H1 (cell line): ENCODE measurements around the gene DDN. TPM values are rescaled to one million over a fixed set of nuclear protein-coding genes. Genes with fewer than 3 reads are reported as not detected.
A peak's percentile ranks its signal among the peaks of the same experiment; 100 is the strongest.

Experiments used
- RNF2 ChIP-seq: fragments of 200-900, 300-1000 bp; sonication (generic); IDR thresholded peaks from 2 replicates; pipeline ENCODE4 v1.7.1; 2016; ENCODE audit warnings: borderline replicate concordance, low read depth, mild to moderate bottlenecking, antibody characterized with exemption, low read length; ENCODE audit not compliant: poor library complexity, severe bottlenecking; ENCODE audit errors: missing control alignments
- SAP30 ChIP-seq: fragments of 300-600 bp; sonication (generic); IDR thresholded peaks from 2 replicates; pipeline ENCODE4 v1.7.1; 2012; ENCODE audit warnings: low read length, moderate library complexity, mild to moderate bottlenecking, inconsistent platforms; ENCODE audit not compliant: insufficient read depth, insufficient replicate concordance
- SIX5 ChIP-seq: IDR thresholded peaks from 2 replicates; pipeline ENCODE4 v1.6.1; 2011; ENCODE audit warnings: mild to moderate bottlenecking, low read depth, low read length
- polyA plus RNA-seq, 7 experiments: library from polyadenylated mRNA; depleted of rRNA in 3 of 7; stranded (reverse) in 5 of 7; unstranded in 2 of 7; fragments of >200 nt in 5 of 7; fragments of 200-250 nt in 2 of 7; gene quantifications; 1 replicate in 5 of 7; 2 replicates in 1 of 7; 4 replicates in 1 of 7; pipeline versions ENCODE4 v1.2.1 to v1.2.3, GENCODE V29; 2011 to 2013; ENCODE audit warnings: missing spikeins in 2 of 7, mixed read lengths in 2 of 7
- total RNA-seq: library from RNA; stranded (reverse); fragmentation: NEBNext Ultra II Directional; extraction: Animal tissue kit (Norgen Biotek cat#: 25700); gene quantifications from 2 replicates; pipeline ENCODE4 v1.2.1, GENCODE V29; 2021
- TF ChIP-seq, protein P1 (sequence below), 3 experiments: IDR thresholded peaks; 1 replicate in 2 of 3; 2 replicates in 1 of 3; pipeline versions ENCODE4 v1.5.1 to v1.6.1; 2011; ENCODE audit warnings: low read length in 3 of 3, mild to moderate bottlenecking in 3 of 3, inconsistent platforms in 2 of 3, low read depth in 1 of 3, moderate library complexity in 1 of 3; ENCODE audit not compliant: insufficient read depth in 1 of 3; ENCODE audit errors: control extremely low read depth in 1 of 3

Gene DDN
- total and polyA plus RNA-seq, 2 of the 8 experiments (the other 6 are each of a cell fraction or from before 2014, with no cell fraction given) = 0.14 to 0.30 TPM

DNA sequence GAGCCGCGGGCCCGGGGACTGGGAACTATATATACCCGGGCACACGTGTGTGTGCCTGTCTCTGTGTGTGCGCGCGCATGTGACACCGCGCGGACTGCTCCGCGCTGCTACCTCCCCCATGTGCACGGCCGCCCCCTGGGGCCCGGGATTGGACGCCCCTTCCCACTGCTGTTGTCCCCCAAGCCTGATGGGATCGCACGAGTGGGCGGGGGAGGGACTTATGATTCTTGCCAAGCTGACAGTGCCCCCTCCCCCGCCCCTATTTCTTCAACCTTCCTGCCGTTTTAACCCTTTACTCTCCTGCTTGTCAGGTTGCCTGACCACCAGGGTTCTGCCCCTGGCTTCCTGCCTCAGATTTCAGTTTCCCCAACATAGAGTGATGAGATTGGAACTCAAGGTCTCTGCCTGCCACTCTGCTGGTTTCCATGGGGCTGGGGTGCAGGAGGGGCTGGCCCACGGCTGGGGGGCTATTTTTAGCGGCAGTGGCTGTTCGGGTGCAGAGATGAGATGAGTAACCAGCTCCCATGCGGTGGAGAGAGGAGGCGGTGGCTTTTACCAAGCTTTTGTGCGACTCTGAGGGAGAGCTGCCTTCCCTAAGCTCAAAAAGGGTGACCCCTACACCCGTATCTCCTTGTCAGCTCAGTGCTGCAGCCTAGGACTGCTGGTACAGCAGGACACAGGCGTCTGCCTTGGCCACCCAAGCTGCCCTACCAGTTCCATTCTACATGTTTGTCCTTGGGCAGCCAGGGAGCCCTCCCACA is at the start of gene DDN (continued):
- TF ChIP-seq SIX5 = no peak
- no peak for TF ChIP-seq RNF2
- TF ChIP-seq SAP30 = peak; percentile 47
- TF ChIP-seq, protein P1, sequence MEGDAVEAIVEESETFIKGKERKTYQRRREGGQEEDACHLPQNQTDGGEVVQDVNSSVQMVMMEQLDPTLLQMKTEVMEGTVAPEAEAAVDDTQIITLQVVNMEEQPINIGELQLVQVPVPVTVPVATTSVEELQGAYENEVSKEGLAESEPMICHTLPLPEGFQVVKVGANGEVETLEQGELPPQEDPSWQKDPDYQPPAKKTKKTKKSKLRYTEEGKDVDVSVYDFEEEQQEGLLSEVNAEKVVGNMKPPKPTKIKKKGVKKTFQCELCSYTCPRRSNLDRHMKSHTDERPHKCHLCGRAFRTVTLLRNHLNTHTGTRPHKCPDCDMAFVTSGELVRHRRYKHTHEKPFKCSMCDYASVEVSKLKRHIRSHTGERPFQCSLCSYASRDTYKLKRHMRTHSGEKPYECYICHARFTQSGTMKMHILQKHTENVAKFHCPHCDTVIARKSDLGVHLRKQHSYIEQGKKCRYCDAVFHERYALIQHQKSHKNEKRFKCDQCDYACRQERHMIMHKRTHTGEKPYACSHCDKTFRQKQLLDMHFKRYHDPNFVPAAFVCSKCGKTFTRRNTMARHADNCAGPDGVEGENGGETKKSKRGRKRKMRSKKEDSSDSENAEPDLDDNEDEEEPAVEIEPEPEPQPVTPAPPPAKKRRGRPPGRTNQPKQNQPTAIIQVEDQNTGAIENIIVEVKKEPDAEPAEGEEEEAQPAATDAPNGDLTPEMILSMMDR (IDR thresholded peaks at IDR 0.05; ENCODE audit: control extremely low read depth in 1 of 3, insufficient read depth in 1 of 3, low read depth in 1 of 3, low read length in 3 of 3) = no peak
- TF ChIP-seq, all 59 proteins: peak for 4
